Liver (tissue), 9 donors: ENCODE measurements around the gene OXNAD1. TPM values are rescaled to one million over a fixed set of nuclear protein-coding genes. Genes with fewer than 3 reads are reported as not detected.

Source experiments
- DNase-seq: peaks from one replicate; pipeline ENCODE4 v3.0.0-alpha.2; 2017; ENCODE audit warnings: low spot score
- H3K27ac ChIP-seq, 2 donors: one replicate each; pipeline ENCODE4 v1.7.0; 2013; ENCODE audit warnings: inconsistent platforms in 2 of 2, low read length in 2 of 2, control low read depth in 1 of 2, low read depth in 1 of 2, mild to moderate bottlenecking in 1 of 2
- H3K27me3 ChIP-seq, 4 donors: one replicate each; pipeline versions ENCODE4 v1.6.1 to v1.7.0; 2013; ENCODE audit warnings: low read length in 3 of 4, inconsistent platforms in 1 of 4, mild to moderate bottlenecking in 1 of 4, moderate library complexity in 1 of 4; ENCODE audit not compliant: control insufficient read depth in 4 of 4, insufficient read depth in 4 of 4
- H3K36me3 ChIP-seq, 4 donors: one replicate each; pipeline versions ENCODE4 v1.6.1 to v1.7.0; 2013; ENCODE audit warnings: low read length in 3 of 4, mild to moderate bottlenecking in 3 of 4, low read depth in 1 of 4, moderate library complexity in 1 of 4; ENCODE audit not compliant: control insufficient read depth in 4 of 4, insufficient read depth in 3 of 4
- H3K4me1 ChIP-seq, 4 donors: one replicate each; pipeline versions ENCODE4 v1.6.1 to v1.7.0; 2013; ENCODE audit warnings: low read length in 3 of 4, mild to moderate bottlenecking in 3 of 4, moderate library complexity in 1 of 4; ENCODE audit not compliant: control insufficient read depth in 4 of 4, insufficient read depth in 4 of 4
- H3K4me3 ChIP-seq, 3 donors: one replicate each; pipeline versions ENCODE4 v1.6.1 to v1.7.0; 2013; ENCODE audit warnings: low read length in 3 of 3, control low read depth in 1 of 3, low read depth in 1 of 3, mild to moderate bottlenecking in 1 of 3
- H3K9ac ChIP-seq, 2 donors: one replicate each; pipeline ENCODE4 v1.7.0; 2013; ENCODE audit warnings: low read length in 2 of 2, mild to moderate bottlenecking in 2 of 2, moderate library complexity in 2 of 2, control low read depth in 1 of 2, low read depth in 1 of 2
- H3K9me3 ChIP-seq, 4 donors: one replicate each; pipeline versions ENCODE4 v1.6.1 to v1.7.0; 2013; ENCODE audit warnings: low read length in 3 of 4; ENCODE audit not compliant: control insufficient read depth in 4 of 4
- CTCF ChIP-seq: fragments of 150-350 bp; IDR thresholded peaks from 2 replicates; pipeline ENCODE4 v1.5.1; 2017; ENCODE audit warnings: improper control_type of control experiment, low read depth, low read length; ENCODE audit not compliant: missing input control
- EGR1 ChIP-seq, 2 donors: IDR thresholded peaks; 2 replicates each; pipeline ENCODE4 v1.6.1; 2016 to 2018; ENCODE audit warnings: antibody characterized with exemption in 2 of 2, low read depth in 2 of 2
- FOXA2 ChIP-seq: IDR thresholded peaks from 2 replicates; pipeline ENCODE4 v1.6.1; 2016; ENCODE audit warnings: antibody characterized with exemption
- GABPA ChIP-seq, 2 donors: IDR thresholded peaks in 1 of 2; conservative IDR thresholded peaks in 1 of 2; 2 replicates each; pipeline ENCODE4 v1.6.1; 2016; ENCODE audit warnings: antibody characterized with exemption in 2 of 2, mild to moderate bottlenecking in 1 of 2, moderate library complexity in 1 of 2
- HNF4A ChIP-seq, 2 donors: conservative IDR thresholded peaks; 2 replicates each; pipeline ENCODE4 v1.6.1; 2016; ENCODE audit warnings: antibody characterized with exemption in 2 of 2, mild to moderate bottlenecking in 2 of 2
- HNF4G ChIP-seq: IDR thresholded peaks from 2 replicates; pipeline ENCODE4 v1.6.1; 2016; ENCODE audit warnings: antibody characterized with exemption
- JUND ChIP-seq, 2 donors: IDR thresholded peaks; 2 replicates each; pipeline ENCODE4 v1.6.1; 2016; ENCODE audit warnings: antibody characterized with exemption in 2 of 2
- NR2F2 ChIP-seq: IDR thresholded peaks from 2 replicates; pipeline ENCODE4 v1.6.1; 2016; ENCODE audit warnings: antibody characterized with exemption
- RAD21 ChIP-seq, 2 donors: IDR thresholded peaks; 2 replicates each; pipeline ENCODE4 v1.6.1; 2016; ENCODE audit warnings: antibody characterized with exemption in 2 of 2, mild to moderate bottlenecking in 2 of 2
- REST ChIP-seq: IDR thresholded peaks from 2 replicates; pipeline ENCODE4 v1.6.1; 2016; ENCODE audit warnings: antibody characterized with exemption, mild to moderate bottlenecking
- RXRA ChIP-seq, 2 donors: IDR thresholded peaks; 2 replicates each; pipeline ENCODE4 v1.6.1; 2017 to 2018; ENCODE audit warnings: antibody characterized with exemption in 2 of 2, mild to moderate bottlenecking in 1 of 2
- TAF1 ChIP-seq: conservative IDR thresholded peaks from 2 replicates; pipeline ENCODE4 v1.6.1; 2016; ENCODE audit warnings: antibody characterized with exemption, mild to moderate bottlenecking
- YY1 ChIP-seq: IDR thresholded peaks from 2 replicates; pipeline ENCODE4 v1.6.1; 2016; ENCODE audit warnings: antibody characterized with exemption, mild to moderate bottlenecking
- ZBTB33 ChIP-seq: IDR thresholded peaks from 2 replicates; pipeline ENCODE4 v1.6.1; 2016; ENCODE audit warnings: antibody characterized with exemption
- WGBS: extraction: QIAGEN DNeasy Blood & Tissue Kit; methylation state at CpG from one replicate; pipeline ENCODE4 v1.1.7; 2013; 5-methylcytosine and 5-hydroxymethylcytosine counted together
- polyA plus RNA-seq, 2 donors: library from polyadenylated mRNA; stranded (reverse) in 1 of 2; unstranded in 1 of 2; fragments of 200-250 nt in 1 of 2; fragments of >200 nt in 1 of 2; fragmentation: Nextera tagmentation in 1 of 2; extraction: Ambion mirVana in 1 of 2; gene quantifications; one replicate each; pipeline versions ENCODE4 v1.2.1 to v1.2.3, GENCODE V29; 2013 to 2015
- total RNA-seq, 2 donors: library from RNA; depleted of rRNA; stranded (reverse); fragments of >200 nt; gene quantifications; one replicate each; pipeline ENCODE4 v1.2.3, GENCODE V29; 2014
- donor health status: healthy.
- donor health status: healthy.
- donor health status: healthy.
- donor health status: healthy.
- donor health status: healthy.

The OXNAD1 gene
- total and polyA plus RNA-seq, 4 donors = 9.3 to 24.6 (median 14.1) TPM

GRCh38 chr3:16241225-16241624, 23.8 kb upstream of the OXNAD1 start:
- H3K4me1 ChIP-seq = peaks cover 0 to 11% (median 0%) of the 10 kb centered on the region in 4 donors
- 97% methylated on average over 5 of the region's 5 CpGs for WGBS
- H3K9me3 ChIP-seq = no peaks in the 10 kb centered on the region
- no peak overlapping the region for H3K9ac ChIP-seq
- no peak overlapping the region for H3K4me3 ChIP-seq
- no peaks in the 10 kb centered on the region for H3K36me3 ChIP-seq
- no peaks in the 10 kb centered on the region for H3K27me3 ChIP-seq
- no peak for TF ChIP-seq CTCF
- no peak for TF ChIP-seq JUND (IDR thresholded peaks at IDR 0.05)
- no peak for TF ChIP-seq EGR1 (IDR thresholded peaks at IDR 0.05; ENCODE audit: low read depth in 2 of 2)
- TF ChIP-seq REST = no peak
- peak; percentile 48 to 60 for TF ChIP-seq HNF4A (conservative IDR thresholded peaks at IDR 0.05)
- TF ChIP-seq FOXA2 = no peak
- no peak for TF ChIP-seq GABPA (IDR thresholded peaks at IDR 0.05 in 1 of 2, conservative IDR thresholded peaks at IDR 0.05 in 1 of 2)
- no peak for TF ChIP-seq HNF4G
- TF ChIP-seq NR2F2 = no peak
- TF ChIP-seq TAF1 = no peak
- TF ChIP-seq YY1 = no peak
- peak; percentile 9 to 19 for TF ChIP-seq RXRA (IDR thresholded peaks at IDR 0.05)
- no peak for DNase-seq
- H3K27ac ChIP-seq = no peak overlapping the region

- Histone ChIP-seq H3K27ac (no peak overlapping the region), H3K4me3 (no peak overlapping the region), H3K4me1 (peaks cover 0 to 11% (median 0%) of the 10 kb centered on the region in 4 donors), H3K9ac (no peak overlapping the region), H3K9me3 (no peaks in the 10 kb centered on the region), H3K27me3 (no peaks in the 10 kb centered on the region), H3K36me3 (no peaks in the 10 kb centered on the region)
- TF ChIP-seq RAD21 (IDR thresholded peaks at IDR 0.05) (no peak), CTCF (no peak), RXRA (IDR thresholded peaks at IDR 0.05) (no peak), EGR1 (IDR thresholded peaks at IDR 0.05; ENCODE audit: low read depth in 2 of 2) (no peak), HNF4G (no peak), NR2F2 (no peak), ZBTB33 (no peak), JUND (IDR thresholded peaks at IDR 0.05) (no peak)
- no peak for DNase-seq
- 92% methylated on average over 5 of the region's 5 CpGs for WGBS
Observed at GRCh38 chr3:16242177-16242576, 22.8 kb upstream of the OXNAD1 start.
